22Rv1 (cell line): Measurements from ENCODE around the gene SMAD3.
"Not testable (repeated sequence)": the region's sequence is repeated elsewhere in the genome, so short reads cannot be mapped to it uniquely, and the experiment has no call there.

Experiments
- H3K27ac ChIP-seq: fragments of 450-650 bp; 2 replicates; pipeline ENCODE4 v1.5.1; 2017
- CTCF ChIP-seq: fragments of 450-650 bp; IDR thresholded peaks from 2 replicates; pipeline ENCODE4 v1.5.1; 2017; ENCODE audit warnings: mild to moderate bottlenecking
- ZFX ChIP-seq: fragments of 450-650 bp; IDR thresholded peaks from 2 replicates; pipeline ENCODE4 v1.6.1; 2017; ENCODE audit warnings: antibody characterized with exemption, borderline replicate concordance

Gene SMAD3

GRCh38 chr15:67065531-67066005 lies at the start of gene SMAD3:
TSS of gene SMAD3 (plus strand) at chr15:67065602. CDS start at chr15:67066155, 553 bp downstream.
- TF ChIP-seq ZFX (no peak), CTCF (no peak; the same call in 1 of the 2 replicates)
- H3K27ac ChIP-seq: peak within 1 kb of the TSS; percentile 64

GRCh38 chr15:67017311-67017710 lies 48.1 kb upstream of the SMAD3 start:
- TF ChIP-seq ZFX (no peak), CTCF (no peak)
- no peak overlapping the region for H3K27ac ChIP-seq

- no peak overlapping the region for H3K27ac ChIP-seq
These were observed 47.4 kb upstream of the SMAD3 start for GRCh38 chr15:67018026-67018425.

GRCh38 chr15:67018441-67018840 lies 47.0 kb upstream of the SMAD3 start:
- no peak overlapping the region for H3K27ac ChIP-seq
- TF ChIP-seq ZFX: no peak
- TF ChIP-seq CTCF: no peak

More at GRCh38 chr15:67018026-67018425, 47.4 kb upstream of the SMAD3 start:
- TF ChIP-seq ZFX: no peak
- no peak for TF ChIP-seq CTCF

- no peak overlapping the region for H3K27ac ChIP-seq
- TF ChIP-seq CTCF (no peak), ZFX (no peak)
These were observed 46.3 kb upstream of the SMAD3 start for GRCh38 chr15:67019069-67019468.

- TF ChIP-seq ZFX (no peak), CTCF (no peak)
- H3K27ac ChIP-seq: no peak overlapping the region
These were observed 45.4 kb upstream of the SMAD3 start for GRCh38 chr15:67019884-67020520.

GRCh38 chr15:67020668-67021067 lies 44.7 kb upstream of the SMAD3 start:
- H3K27ac ChIP-seq: not testable (repeated sequence)

GRCh38 chr15:67021455-67021854 lies 43.9 kb upstream of the SMAD3 start:
- TF ChIP-seq ZFX (no peak), CTCF (no peak)
- no peak overlapping the region for H3K27ac ChIP-seq
